GM12865 (cell line): ENCODE measurements around the gene TTLL9.

Source experiments
- DNase-seq: peaks from one replicate; pipeline ENCODE4 v3.0.0; 2010; ENCODE audit warnings: low read depth
- H3K4me3 ChIP-seq: 2 replicates; pipeline ENCODE4 v1.5.1; 2011; ENCODE audit warnings: mild to moderate bottlenecking, low read depth, low read length, control low read depth
- CTCF ChIP-seq: IDR thresholded peaks from 2 replicates; pipeline ENCODE4 v1.5.1; 2011; ENCODE audit warnings: low read length, control low read depth, low read depth, inconsistent platforms; ENCODE audit not compliant: insufficient read depth; ENCODE audit errors: missing control alignments

TTLL9 gene

GRCh38 chr20:31937820-31938219 is 67.4 kb downstream of the TTLL9 start:
- no peak for DNase-seq
- no peak for TF ChIP-seq CTCF
- no peak overlapping the region for H3K4me3 ChIP-seq

- TF ChIP-seq CTCF, result no peak
- H3K4me3 ChIP-seq, result no peak overlapping the region
- DNase-seq, result no peak
Observed at GRCh38 chr20:31939661-31940060, 69.2 kb downstream of the TTLL9 start.

GRCh38 chr20:31943052-31943471 is 72.6 kb downstream of the TTLL9 start:
- DNase-seq, result no peak
- H3K4me3 ChIP-seq, result no peak overlapping the region
- no peak for TF ChIP-seq CTCF

- TF ChIP-seq CTCF, result no peak
- no peak overlapping the region for H3K4me3 ChIP-seq
- DNase-seq, result no peak
Observed at GRCh38 chr20:31945319-31945718, 74.9 kb downstream of the TTLL9 start.

- no peak for TF ChIP-seq CTCF
- H3K4me3 ChIP-seq, result no peak overlapping the region
- no peak for DNase-seq
Observed at GRCh38 chr20:31945785-31946184, 75.4 kb downstream of the TTLL9 start.

- no peak overlapping the region for H3K4me3 ChIP-seq
- DNase-seq, result no peak
- TF ChIP-seq CTCF, result no peak
Observed at GRCh38 chr20:31948008-31948407, 77.6 kb downstream of the TTLL9 start.

- no peak for DNase-seq
- no peak for TF ChIP-seq CTCF
- no peak overlapping the region for H3K4me3 ChIP-seq
Observed at GRCh38 chr20:31949877-31950646, 79.6 kb downstream of the TTLL9 start.
